HG03432 (cell line): Measurements from ENCODE around the gene IFNL1.
"Not testable (repeated sequence)": the region's sequence is repeated elsewhere in the genome, so short reads cannot be mapped to it uniquely, and the experiment has no call there.

Experiments
- ATAC-seq: cut with Tn5 transposase; IDR thresholded peaks from one replicate; pipeline ENCODE4 v1.9.1; 2021; ENCODE audit warnings: mild to moderate bottlenecking, moderate library complexity; ENCODE audit not compliant: unreplicated experiment

Gene IFNL1

DNA sequence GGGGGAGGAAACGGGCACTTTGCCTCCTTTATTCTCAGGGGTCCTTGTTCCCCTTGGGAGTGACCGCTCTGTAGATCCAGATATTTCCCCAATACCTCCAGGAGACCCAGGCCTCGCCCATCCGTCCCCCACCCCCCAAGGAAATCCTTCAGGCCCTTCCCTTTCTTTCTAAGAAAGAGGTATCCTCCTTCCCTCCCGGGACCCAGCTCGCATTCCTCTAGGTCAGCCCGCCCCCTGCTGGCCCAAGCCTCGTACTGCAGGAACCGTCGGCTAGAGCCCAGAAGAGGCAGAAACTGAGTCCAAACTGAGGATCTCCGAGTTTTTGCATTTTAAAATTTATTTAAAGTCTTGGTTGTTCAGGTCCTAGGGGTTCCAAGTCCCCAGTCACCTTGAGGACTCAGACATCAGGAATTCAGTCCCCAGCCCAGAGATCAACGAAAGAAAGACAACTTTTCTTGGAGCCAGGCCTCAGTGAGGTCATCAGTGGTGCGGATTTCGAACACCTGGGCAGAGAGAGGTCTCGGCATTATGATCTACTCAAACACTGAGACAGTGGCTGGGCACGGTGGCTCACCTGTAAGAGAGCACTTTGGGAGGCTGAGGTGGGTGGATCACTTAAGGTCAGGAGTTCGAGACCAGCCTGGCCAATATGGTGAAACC is 32.0 kb downstream of the IFNL1 start:
- ATAC-seq: no peak

- no peak for ATAC-seq
These were observed 33.7 kb downstream of the IFNL1 start for GRCh38 chr19:39329948-39330347.

- no peak for ATAC-seq
These were observed 36.1 kb downstream of the IFNL1 start for GRCh38 chr19:39332293-39332692.

- ATAC-seq: not testable (repeated sequence)
These were observed 36.5 kb downstream of the IFNL1 start for GRCh38 chr19:39332738-39333137.

GRCh38 chr19:39333507-39333906 is 37.3 kb downstream of the IFNL1 start:
- ATAC-seq: no peak

DNA sequence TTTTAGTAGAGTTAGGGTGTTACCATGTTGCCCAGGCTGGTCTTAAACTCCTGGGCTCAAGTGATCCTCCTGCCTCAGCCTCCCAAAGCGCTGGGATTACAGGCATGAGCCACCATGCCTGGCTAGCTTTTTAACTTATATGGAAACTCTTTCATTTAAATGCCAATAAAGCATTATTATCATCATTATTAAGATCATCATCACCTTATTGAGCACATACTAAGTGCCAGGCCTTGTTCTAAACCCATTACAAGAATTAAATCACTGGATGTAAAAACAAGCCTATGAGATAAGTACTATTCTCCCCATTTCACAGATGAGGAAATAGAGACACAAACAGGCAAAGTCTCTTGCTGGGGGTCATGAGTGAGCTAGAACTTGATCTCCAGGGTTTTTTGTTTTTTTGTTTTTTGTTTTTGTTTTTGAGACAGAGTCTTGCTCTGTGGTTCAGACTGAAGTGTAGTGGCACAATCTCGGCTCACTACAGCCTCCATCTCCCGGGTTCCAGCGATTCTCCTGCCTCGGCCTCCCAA is 38.3 kb downstream of the IFNL1 start:
- no peak for ATAC-seq

DNA sequence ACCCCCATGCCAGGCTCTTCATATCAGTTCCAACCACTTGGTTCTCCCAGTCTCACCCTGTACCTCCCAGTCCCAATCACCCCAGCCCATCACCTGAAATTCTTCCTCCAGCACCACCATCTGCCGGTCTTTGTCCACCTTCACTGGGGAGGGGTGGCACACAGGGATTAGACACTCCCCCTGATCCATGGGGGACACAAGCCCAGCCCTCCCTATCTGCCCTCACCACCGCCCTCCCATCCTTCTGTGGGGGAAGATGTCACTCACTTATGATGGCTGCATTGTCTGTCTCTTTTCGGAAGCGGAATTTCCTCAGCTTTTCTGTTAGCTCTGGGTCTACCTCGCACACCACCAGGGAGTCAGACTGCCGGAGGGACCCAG is 39.0 kb downstream of the IFNL1 start:
- peak; percentile 16 for ATAC-seq

DNA sequence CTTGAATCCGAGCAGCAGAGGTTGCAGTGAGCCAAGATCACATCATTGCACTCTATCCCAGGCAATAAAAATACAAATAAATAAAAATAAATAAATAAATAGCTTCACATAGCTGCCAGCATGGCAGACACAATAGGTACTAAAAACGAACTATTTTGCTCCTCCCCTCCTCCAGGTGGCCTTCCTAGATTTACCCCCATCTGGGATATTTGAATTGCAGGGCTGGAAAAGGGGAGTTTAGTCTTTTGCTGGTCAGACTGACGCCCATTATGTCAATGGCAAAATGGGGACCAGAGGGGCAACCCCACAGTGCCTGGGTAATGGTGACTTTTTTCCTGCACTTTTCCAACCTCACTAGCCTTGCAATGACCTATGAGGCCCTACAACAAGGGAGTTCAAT is 40.3 kb downstream of the IFNL1 start:
- ATAC-seq: no peak

DNA sequence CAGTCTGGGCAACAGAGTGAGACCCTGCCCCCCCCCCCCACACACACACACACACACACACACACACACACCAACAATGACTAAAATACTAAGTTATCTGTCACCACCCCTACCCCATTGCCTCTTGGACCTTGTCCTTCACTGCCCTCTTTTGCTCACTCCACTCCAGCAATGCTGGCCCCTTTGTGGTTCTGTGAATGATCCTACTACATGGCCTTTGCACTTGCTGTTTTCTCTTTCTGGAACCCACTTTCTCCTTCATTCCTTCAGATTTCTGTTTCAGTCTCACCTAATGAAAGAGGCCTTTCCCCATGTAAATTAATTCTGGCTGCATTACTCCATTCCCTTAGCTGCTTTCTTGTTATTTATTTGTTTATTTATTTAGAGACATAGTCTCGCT is 43.5 kb downstream of the IFNL1 start:
- no peak for ATAC-seq

- not testable (repeated sequence) for ATAC-seq
These were observed 43.9 kb downstream of the IFNL1 start for GRCh38 chr19:39340156-39340555.

- no peak for ATAC-seq
These were observed 45.0 kb downstream of the IFNL1 start for GRCh38 chr19:39341129-39341718.

GRCh38 chr19:39341719-39342604 is 45.8 kb downstream of the IFNL1 start, which contains the start of gene SAMD4B:
Gene SAMD4B (plus strand): TSS chr19:39342421. CDS start chr19:39356894, 14,473 bp downstream.
- peak; percentile 87 for ATAC-seq

DNA sequence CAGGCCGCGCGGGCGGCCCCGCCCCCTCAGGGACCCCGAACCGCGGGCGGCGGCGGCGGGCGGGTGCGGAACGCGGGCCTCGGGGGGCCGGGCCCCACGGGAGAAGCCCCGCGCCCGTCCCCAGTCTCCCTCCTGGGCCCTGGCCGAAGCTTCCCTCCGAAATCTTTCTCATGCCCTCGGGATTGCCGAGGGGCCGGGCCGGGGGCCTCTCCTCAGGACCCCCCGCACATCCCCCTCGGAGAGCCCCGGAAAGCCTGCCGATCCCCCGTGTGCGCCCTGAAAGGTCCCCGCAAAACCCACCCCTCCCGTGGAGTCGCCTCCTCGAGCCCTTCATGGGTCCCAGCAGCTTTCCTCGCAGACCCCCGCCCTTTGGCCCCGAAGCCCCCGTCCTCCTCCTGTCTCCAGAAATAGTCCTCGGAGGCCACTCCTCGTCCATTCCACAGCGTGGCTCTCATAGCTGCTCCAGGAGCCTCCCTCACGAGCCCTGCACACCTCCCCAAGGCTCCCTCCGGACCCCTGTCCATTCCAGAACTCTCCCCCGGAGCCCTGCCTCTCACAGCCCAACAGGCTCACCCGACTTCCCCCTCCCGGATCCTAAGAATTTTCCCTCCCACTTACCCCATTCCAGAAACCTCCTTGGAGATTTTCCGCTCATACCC is 46.6 kb downstream of the IFNL1 start:
- no peak for ATAC-seq

- ATAC-seq: no peak
These were observed 49.7 kb downstream of the IFNL1 start for GRCh38 chr19:39345956-39346355.

- ATAC-seq: no peak
These were observed 51.3 kb downstream of the IFNL1 start for GRCh38 chr19:39347332-39348164.
